NT2/D1 (cell line): ENCODE data around the gene PIGO.

Experiments
- YY1 ChIP-seq: IDR thresholded peaks from 2 replicates; pipeline ENCODE4 v1.6.1; 2011; ENCODE audit not compliant: insufficient read length, insufficient read depth
- ZNF274 ChIP-seq: IDR thresholded peaks from 2 replicates; pipeline ENCODE4 v1.6.1; 2011; ENCODE audit warnings: mild to moderate bottlenecking, low read depth, low read length

DNA sequence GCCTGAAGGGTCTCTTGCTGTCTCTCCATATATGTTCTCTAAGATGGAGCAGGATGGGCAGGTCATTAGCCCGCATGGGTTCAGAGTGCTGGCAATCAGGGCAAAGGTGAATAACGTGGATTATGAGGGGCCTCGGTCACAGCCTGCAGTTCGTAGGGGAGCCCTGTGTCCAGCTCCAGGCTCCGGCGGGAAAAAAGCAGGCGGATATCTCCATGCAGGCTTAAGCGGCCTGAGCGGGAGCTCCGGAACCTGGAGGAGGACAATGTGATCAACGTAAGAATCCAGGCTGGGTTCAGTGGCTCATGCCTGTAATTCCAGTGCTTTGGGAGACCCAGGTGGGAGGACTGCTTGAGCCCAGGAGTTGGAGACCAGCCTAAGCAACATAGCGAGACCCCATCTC is 8.7 kb upstream of the PIGO start:
- no peak for TF ChIP-seq YY1
- TF ChIP-seq ZNF274, result no peak
